Measurements from ENCODE around the gene POP4. TPM values are rescaled to one million over a fixed set of nuclear protein-coding genes. Genes with fewer than 3 reads are reported as not detected.

The POP4 gene
- total and polyA plus RNA-seq, 2 of the 13 experiments (the other 11 are each of a cell fraction or from before 2014, with no cell fraction given) = 32.2 to 84.0 TPM

DNA sequence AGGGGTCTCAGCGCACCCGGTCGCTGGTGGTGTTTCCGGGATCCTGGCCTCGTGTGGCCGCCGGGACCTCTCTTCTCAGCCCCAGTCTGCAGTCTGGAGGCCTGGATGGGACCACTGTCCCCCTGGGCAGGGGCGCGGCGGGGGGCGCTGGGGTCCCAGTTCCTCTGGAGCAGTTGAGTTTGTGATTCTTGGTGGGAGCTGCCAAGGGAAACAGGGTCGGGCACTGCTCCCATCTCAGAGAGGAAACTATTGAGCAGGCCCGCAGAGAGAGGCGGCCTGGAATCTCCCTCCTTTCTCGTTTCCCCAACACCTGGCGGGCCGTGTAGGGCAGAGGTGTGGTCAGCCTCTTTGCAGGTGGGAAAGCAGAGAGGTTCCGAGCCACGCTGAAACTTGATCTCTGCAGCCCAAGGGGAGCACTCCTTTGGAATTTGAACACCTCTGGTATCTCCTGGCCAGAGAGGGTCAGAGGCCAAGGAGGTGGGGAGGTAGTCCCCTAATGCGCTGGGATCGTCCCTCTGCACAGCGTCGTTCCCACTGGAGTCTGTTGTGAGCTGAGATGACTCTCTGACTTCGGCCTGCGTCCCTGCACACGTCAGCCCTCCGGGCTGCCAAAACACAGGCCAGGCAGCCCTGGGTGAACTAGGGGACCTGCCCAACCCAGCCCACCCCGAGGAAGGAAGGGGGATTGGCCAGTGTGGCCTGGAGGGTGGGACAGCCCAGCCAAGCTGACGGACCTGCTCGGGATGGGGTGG, 59.9 kb downstream of the POP4 start:
- Histone ChIP-seq H3K4me1 (ENCODE audit: insufficient read depth, low read length) (peaks cover 55% of the 10 kb centered on the region), H3K4me3 (replicated peaks in 1 of 3; ENCODE audit: insufficient read depth in 1 of 3, low read depth in 2 of 3, low read length in 3 of 3) (peak overlapping the region; percentile 68 to 90 (median 73)), H3K27ac (ENCODE audit: extremely low read length, insufficient read depth, low read length) (peak overlapping the region; percentile 48), H3K79me2 (ENCODE audit: insufficient read depth, low read length) (no peaks in the 10 kb centered on the region), H3K9ac (ENCODE audit: insufficient read depth, low read depth, low read length) (peak overlapping the region; percentile 66), H2AFZ (ENCODE audit: low read length) (peak overlapping the region; percentile 62), H3K9me3 (ENCODE audit: low read length) (no peaks in the 10 kb centered on the region), H3K4me2 (ENCODE audit: low read depth, low read length) (peak overlapping the region; percentile 91), H3K27me3 (ENCODE audit: control insufficient read depth in 1 of 2, insufficient read depth in 2 of 2, low read length in 2 of 2) (peaks cover 10 to 20% of the 10 kb centered on the region in 2 experiments; a peak in 4 of 5 replicates), H4K20me1 (ENCODE audit: insufficient read depth, low read length) (peaks cover 5% of the 10 kb centered on the region; the same call in 1 of the 2 replicates), H3K36me3 (replicated peaks in 1 of 2; ENCODE audit: control insufficient read depth in 1 of 2, insufficient read depth in 2 of 2, low read length in 2 of 2) (no peaks in the 10 kb centered on the region)
- in situ Hi-C loops (cut with HindIII; ENCODE audit: extremely low pct_ligation_motif_present, low pct_unique_long_range_greater_than_20kb) = no loop called here
- intact Hi-C loops (cut with micrococcal nuclease; ENCODE audit: unreplicated experiment) = loop anchor here (2.0 kb wide), 1 partner anchor 55 kb away; no protein-coding TSS in a partner anchor
- no peak for FAIRE-seq
- ChIA-PET CTCF (ENCODE audit: low intra/inter-chr PET ratio, low total read pairs) (no interaction called here), POLR2A (interaction anchor here (1.1 to 4.1 kb wide), 6 partner anchors 46 to 276 kb away, joined by 4 to 32 read pairs (median 5); partner anchors contain the start of genes C19orf12, POP4 and URI1)
- BruUV-seq (replicated peaks) = TSS peak; percentile 53
- ATAC-seq = peak; percentile 60
- DNase-seq (ENCODE audit: low spot score) = no peak
- WGBS (ENCODE audit: low lambda C conversion rate) = 0% methylated on average over 6 of the region's 30 CpGs
- TF ChIP-seq, protein P1, sequence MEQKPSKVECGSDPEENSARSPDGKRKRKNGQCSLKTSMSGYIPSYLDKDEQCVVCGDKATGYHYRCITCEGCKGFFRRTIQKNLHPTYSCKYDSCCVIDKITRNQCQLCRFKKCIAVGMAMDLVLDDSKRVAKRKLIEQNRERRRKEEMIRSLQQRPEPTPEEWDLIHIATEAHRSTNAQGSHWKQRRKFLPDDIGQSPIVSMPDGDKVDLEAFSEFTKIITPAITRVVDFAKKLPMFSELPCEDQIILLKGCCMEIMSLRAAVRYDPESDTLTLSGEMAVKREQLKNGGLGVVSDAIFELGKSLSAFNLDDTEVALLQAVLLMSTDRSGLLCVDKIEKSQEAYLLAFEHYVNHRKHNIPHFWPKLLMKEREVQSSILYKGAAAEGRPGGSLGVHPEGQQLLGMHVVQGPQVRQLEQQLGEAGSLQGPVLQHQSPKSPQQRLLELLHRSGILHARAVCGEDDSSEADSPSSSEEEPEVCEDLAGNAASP (CRISPR knock-in tag; IDR thresholded peaks at IDR 0.05; ENCODE audit: borderline replicate concordance) = no peak
- TF ChIP-seq ZNF891 (CRISPR knock-in tag; IDR thresholded peaks at IDR 0.05) = 0 out of 2 replicates have a peak, but pooled peaks have one; percentile 28
- TF ChIP-seq, protein P2, sequence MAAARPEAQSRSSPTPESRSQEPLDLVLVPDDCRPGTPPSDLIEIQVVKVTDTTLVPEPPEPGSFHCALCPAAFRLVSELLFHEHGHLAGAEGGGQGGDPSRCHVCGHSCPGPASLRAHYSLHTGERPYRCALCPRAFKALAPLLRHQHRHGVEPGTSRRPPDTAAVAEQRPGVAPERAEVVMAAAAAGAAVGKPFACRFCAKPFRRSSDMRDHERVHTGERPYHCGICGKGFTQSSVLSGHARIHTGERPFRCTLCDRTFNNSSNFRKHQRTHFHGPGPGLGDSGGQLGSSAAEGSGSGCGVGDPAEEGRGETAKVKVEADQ (CRISPR knock-in tag; IDR thresholded peaks at IDR 0.05; ENCODE audit: borderline replicate concordance) = no peak
- TF ChIP-seq ZNF558 (CRISPR knock-in tag; IDR thresholded peaks at IDR 0.05; ENCODE audit: borderline replicate concordance) = no peak
- no peak for TF ChIP-seq FOXA3 (CRISPR knock-in tag; IDR thresholded peaks at IDR 0.05)
- TF ChIP-seq MTF1 (CRISPR knock-in tag; IDR thresholded peaks at IDR 0.05) = no peak
- TF ChIP-seq IKZF4 (CRISPR knock-in tag; IDR thresholded peaks at IDR 0.05; ENCODE audit: borderline replicate concordance, low read depth, not compliant biosample characterization) = no peak
- TF ChIP-seq, protein P3, sequence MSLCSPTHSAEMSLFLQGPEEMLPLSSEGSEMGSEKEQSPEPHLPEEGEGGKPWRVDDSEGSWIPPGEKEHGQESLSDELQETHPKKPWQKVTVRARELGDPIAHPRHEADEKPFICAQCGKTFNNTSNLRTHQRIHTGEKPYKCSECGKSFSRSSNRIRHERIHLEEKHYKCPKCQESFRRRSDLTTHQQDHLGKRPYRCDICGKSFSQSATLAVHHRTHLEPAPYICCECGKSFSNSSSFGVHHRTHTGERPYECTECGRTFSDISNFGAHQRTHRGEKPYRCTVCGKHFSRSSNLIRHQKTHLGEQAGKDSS (CRISPR knock-in tag; IDR thresholded peaks at IDR 0.05; ENCODE audit: borderline replicate concordance, low read depth) = no peak
- TF ChIP-seq, protein P4, sequence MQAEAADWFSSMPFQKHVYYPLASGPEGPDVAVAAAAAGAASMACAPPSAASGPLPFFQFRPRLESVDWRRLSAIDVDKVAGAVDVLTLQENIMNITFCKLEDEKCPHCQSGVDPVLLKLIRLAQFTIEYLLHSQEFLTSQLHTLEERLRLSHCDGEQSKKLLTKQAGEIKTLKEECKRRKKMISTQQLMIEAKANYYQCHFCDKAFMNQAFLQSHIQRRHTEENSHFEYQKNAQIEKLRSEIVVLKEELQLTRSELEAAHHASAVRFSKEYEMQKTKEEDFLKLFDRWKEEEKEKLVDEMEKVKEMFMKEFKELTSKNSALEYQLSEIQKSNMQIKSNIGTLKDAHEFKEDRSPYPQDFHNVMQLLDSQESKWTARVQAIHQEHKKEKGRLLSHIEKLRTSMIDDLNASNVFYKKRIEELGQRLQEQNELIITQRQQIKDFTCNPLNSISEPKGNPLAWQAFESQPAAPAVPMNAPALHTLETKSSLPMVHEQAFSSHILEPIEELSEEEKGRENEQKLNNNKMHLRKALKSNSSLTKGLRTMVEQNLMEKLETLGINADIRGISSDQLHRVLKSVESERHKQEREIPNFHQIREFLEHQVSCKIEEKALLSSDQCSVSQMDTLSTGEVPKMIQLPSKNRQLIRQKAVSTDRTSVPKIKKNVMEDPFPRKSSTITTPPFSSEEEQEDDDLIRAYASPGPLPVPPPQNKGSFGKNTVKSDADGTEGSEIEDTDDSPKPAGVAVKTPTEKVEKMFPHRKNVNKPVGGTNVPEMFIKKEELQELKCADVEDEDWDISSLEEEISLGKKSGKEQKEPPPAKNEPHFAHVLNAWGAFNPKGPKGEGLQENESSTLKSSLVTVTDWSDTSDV (CRISPR knock-in tag; IDR thresholded peaks at IDR 0.05) = no peak
- no peak for TF ChIP-seq HDAC1 (CRISPR knock-in tag; IDR thresholded peaks at IDR 0.05)
- TF ChIP-seq, protein P5, sequence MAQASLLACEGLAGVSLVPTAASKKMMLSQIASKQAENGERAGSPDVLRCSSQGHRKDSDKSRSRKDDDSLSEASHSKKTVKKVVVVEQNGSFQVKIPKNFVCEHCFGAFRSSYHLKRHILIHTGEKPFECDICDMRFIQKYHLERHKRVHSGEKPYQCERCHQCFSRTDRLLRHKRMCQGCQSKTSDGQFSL (CRISPR knock-in tag; IDR thresholded peaks at IDR 0.05) = no peak
- no peak for TF ChIP-seq NONO (IDR thresholded peaks at IDR 0.05)
- TF ChIP-seq NONO (CRISPR knock-in tag; conservative IDR thresholded peaks at IDR 0.05) = 0 out of 2 replicates have a peak, but pooled peaks have one; percentile 10
- TF ChIP-seq ZNF878 (CRISPR knock-in tag; IDR thresholded peaks at IDR 0.05) = no peak
- TF ChIP-seq ZSCAN25 (CRISPR knock-in tag; IDR thresholded peaks at IDR 0.05) = 0 out of 2 replicates have a peak, but pooled peaks have one; percentile 36
- peak; percentile 43; the same call in 1 of the 2 replicates for TF ChIP-seq ZNF605 (CRISPR knock-in tag; IDR thresholded peaks at IDR 0.05)
- TF ChIP-seq ZNF709 (CRISPR knock-in tag; IDR thresholded peaks at IDR 0.05) = no peak
- no peak for TF ChIP-seq SATB2 (CRISPR knock-in tag; IDR thresholded peaks at IDR 0.05)
